Natural killer cell (primary cell): ENCODE measurements around the gene NTM. TPM values are rescaled to one million over a fixed set of nuclear protein-coding genes. Genes with fewer than 3 reads are reported as not detected.

Experiments used
- ATAC-seq, 3 donors: fragments of 150-1000 bp in 2 of 3; fragments of 200-7000 bp in 1 of 3; cut with Tn5 transposase; 1 replicate in 1 of 3; 2 replicates in 2 of 3; pipeline ENCODE4 v1.10.0; 2021; ENCODE audit warnings: mild to moderate bottlenecking in 2 of 3, moderate library complexity in 2 of 3
- DNase-seq, 2 donors: peaks; one replicate each; pipeline versions ENCODE4 v3.0.0 to v3.0.0-alpha.2; 2013 to 2021; ENCODE audit warnings: mixed read lengths in 1 of 2
- H3K27ac ChIP-seq: one replicate; pipeline ENCODE4 v1.5.1; 2013; ENCODE audit warnings: mild to moderate bottlenecking, low read length
- H3K27me3 ChIP-seq: one replicate; pipeline ENCODE4 v1.6.1; 2013; ENCODE audit warnings: low read length; ENCODE audit not compliant: control insufficient read depth, insufficient read depth
- H3K36me3 ChIP-seq: one replicate; pipeline ENCODE4 v1.6.1; 2013; ENCODE audit warnings: low read length; ENCODE audit not compliant: control insufficient read depth, insufficient read depth
- H3K4me1 ChIP-seq: one replicate; pipeline ENCODE4 v1.6.1; 2013; ENCODE audit warnings: low read length; ENCODE audit not compliant: control insufficient read depth, insufficient read depth
- H3K4me3 ChIP-seq: one replicate; pipeline ENCODE4 v1.5.1; 2013; ENCODE audit warnings: low read length
- H3K9me3 ChIP-seq: one replicate; pipeline ENCODE4 v1.6.1; 2013; ENCODE audit warnings: low read length; ENCODE audit not compliant: control insufficient read depth, insufficient read depth
- H3K27ac Mint-ChIP-seq, 2 donors: one replicate each; pipeline ENCODE4 v1.8.0; 2022; ENCODE audit warnings: mild to moderate bottlenecking in 2 of 2, mixed read lengths in 2 of 2, moderate library complexity in 1 of 2
- H3K27me3 Mint-ChIP-seq, 2 donors: one replicate each; pipeline ENCODE4 v1.8.0; 2022; ENCODE audit warnings: low read depth in 2 of 2, mixed read lengths in 2 of 2
- H3K36me3 Mint-ChIP-seq: one replicate; pipeline ENCODE4 v1.8.0; 2022; ENCODE audit warnings: mixed read lengths
- H3K4me1 Mint-ChIP-seq, 2 donors: one replicate each; pipeline ENCODE4 v1.8.0; 2022; ENCODE audit warnings: mixed read lengths in 2 of 2
- H3K4me3 Mint-ChIP-seq: one replicate; pipeline ENCODE4 v1.8.0; 2022; ENCODE audit warnings: mild to moderate bottlenecking, moderate library complexity, mixed read lengths
- H3K9me3 Mint-ChIP-seq, 2 donors: one replicate each; pipeline ENCODE4 v1.8.0; 2022; ENCODE audit warnings: mixed read lengths in 2 of 2
- CTCF ChIP-seq: fragments of 200-600 bp; IDR thresholded peaks from one replicate; pipeline ENCODE4 v1.8.0; 2022; ENCODE audit warnings: antibody characterized with exemption
- WGBS: methylation state at CpG from one replicate; pipeline ENCODE4 v1.1.7; 2013; ENCODE audit warnings: missing lambda C conversion rate; ENCODE audit not compliant: insufficient coverage; 5-methylcytosine and 5-hydroxymethylcytosine counted together
- intact Hi-C: fragments of 100-400 bp; cut with micrococcal nuclease; formaldehyde crosslinking; loops from one replicate; pipeline ENCODE4 v1.14.2; 2022
- total RNA-seq, 4 donors: library from RNA; stranded (reverse); fragments of 120-200 nt in 1 of 4; gene quantifications; one replicate each; pipeline versions ENCODE4 v1.2.3 to v1.2.4, GENCODE V29; 2013 to 2022

Gene NTM
- total RNA-seq, 3 donors from 2014 or later (not counting 1 experiment from before 2014, with no cell fraction given), result not detected

- intact Hi-C loops, result no loop called here
- Mint-ChIP-seq H3K36me3 (no peaks in the 10 kb centered on the region), H3K27me3 (no peaks in the 10 kb centered on the region), H3K4me1 (no peaks in the 10 kb centered on the region), H3K4me3 (no peak overlapping the region), H3K9me3 (peaks cover 8 to 10% of the 10 kb centered on the region in 2 donors), H3K27ac (no peak overlapping the region)
- ATAC-seq (no peak), DNase-seq (no peak)
- H3K27ac ChIP-seq, result no peak overlapping the region
- H3K36me3 ChIP-seq, result no peaks in the 10 kb centered on the region
- H3K4me3 ChIP-seq, result no peak overlapping the region
- no peaks in the 10 kb centered on the region for H3K4me1 ChIP-seq
- no peaks in the 10 kb centered on the region for H3K9me3 ChIP-seq
- H3K27me3 ChIP-seq, result no peaks in the 10 kb centered on the region
- TF ChIP-seq CTCF, result no peak
- WGBS, result 92% methylated on average over 4 of the region's 4 CpGs
Observed at GRCh38 chr11:132293586-132293985, 923.2 kb downstream of the NTM start.

GRCh38 chr11:132296946-132297610 lies 926.7 kb downstream of the NTM start:
- intact Hi-C loops, result no loop called here
- Histone ChIP-seq H3K27ac (no peak overlapping the region), H3K4me1 (no peaks in the 10 kb centered on the region), H3K4me3 (no peak overlapping the region), H3K27me3 (no peaks in the 10 kb centered on the region), H3K36me3 (no peaks in the 10 kb centered on the region), H3K9me3 (no peaks in the 10 kb centered on the region)
- no peaks in the 10 kb centered on the region for H3K4me1 Mint-ChIP-seq
- ATAC-seq (no peak), DNase-seq (no peak)
- H3K27me3 Mint-ChIP-seq, result no peaks in the 10 kb centered on the region
- no peaks in the 10 kb centered on the region for H3K36me3 Mint-ChIP-seq
- H3K4me3 Mint-ChIP-seq, result no peak overlapping the region
- 88% methylated on average over 3 of the region's 3 CpGs for WGBS
- TF ChIP-seq CTCF, result no peak
- H3K9me3 Mint-ChIP-seq, result peaks cover 3 to 10% of the 10 kb centered on the region in 2 donors
- no peak overlapping the region for H3K27ac Mint-ChIP-seq

- no peak overlapping the region for H3K4me3 Mint-ChIP-seq
- H3K9me3 Mint-ChIP-seq, result peaks cover 1 to 9% of the 10 kb centered on the region in 2 donors
- H3K36me3 ChIP-seq, result no peaks in the 10 kb centered on the region
- H3K27ac Mint-ChIP-seq, result no peak overlapping the region
- no peak overlapping the region for H3K27ac ChIP-seq
- WGBS, result 87% methylated on average over 3 of the region's 4 CpGs
- H3K4me1 ChIP-seq, result no peaks in the 10 kb centered on the region
- no peaks in the 10 kb centered on the region for H3K36me3 Mint-ChIP-seq
- H3K4me3 ChIP-seq, result no peak overlapping the region
- DNase-seq (no peak), ATAC-seq (no peak)
- H3K27me3 Mint-ChIP-seq, result no peaks in the 10 kb centered on the region
- H3K4me1 Mint-ChIP-seq, result no peaks in the 10 kb centered on the region
- no peaks in the 10 kb centered on the region for H3K9me3 ChIP-seq
- intact Hi-C loops, result no loop called here
- no peak for TF ChIP-seq CTCF
- no peaks in the 10 kb centered on the region for H3K27me3 ChIP-seq
Observed at GRCh38 chr11:132298357-132298756, 927.9 kb downstream of the NTM start.

- Mint-ChIP-seq H3K36me3 (no peaks in the 10 kb centered on the region), H3K9me3 (peaks cover 3 to 9% of the 10 kb centered on the region in 2 donors), H3K4me1 (no peaks in the 10 kb centered on the region), H3K4me3 (no peak overlapping the region), H3K27ac (no peak overlapping the region), H3K27me3 (no peaks in the 10 kb centered on the region)
- no peaks in the 10 kb centered on the region for H3K36me3 ChIP-seq
- no peaks in the 10 kb centered on the region for H3K27me3 ChIP-seq
- 78% methylated on average over 4 of the region's 5 CpGs for WGBS
- DNase-seq, result no peak
- H3K4me3 ChIP-seq, result no peak overlapping the region
- intact Hi-C loops, result no loop called here
- H3K9me3 ChIP-seq, result no peaks in the 10 kb centered on the region
- H3K27ac ChIP-seq, result no peak overlapping the region
- no peaks in the 10 kb centered on the region for H3K4me1 ChIP-seq
- no peak for ATAC-seq
- no peak for TF ChIP-seq CTCF
Observed at GRCh38 chr11:132300283-132300682, 929.9 kb downstream of the NTM start.
